HG02759 (cell line): ENCODE results near the gene INPP4B.

ENCODE experiments used
- ATAC-seq: cut with Tn5 transposase; IDR thresholded peaks from one replicate; pipeline ENCODE4 v1.9.1; 2021; ENCODE audit warnings: mild to moderate bottlenecking, moderate library complexity; ENCODE audit not compliant: unreplicated experiment

INPP4B gene

DNA sequence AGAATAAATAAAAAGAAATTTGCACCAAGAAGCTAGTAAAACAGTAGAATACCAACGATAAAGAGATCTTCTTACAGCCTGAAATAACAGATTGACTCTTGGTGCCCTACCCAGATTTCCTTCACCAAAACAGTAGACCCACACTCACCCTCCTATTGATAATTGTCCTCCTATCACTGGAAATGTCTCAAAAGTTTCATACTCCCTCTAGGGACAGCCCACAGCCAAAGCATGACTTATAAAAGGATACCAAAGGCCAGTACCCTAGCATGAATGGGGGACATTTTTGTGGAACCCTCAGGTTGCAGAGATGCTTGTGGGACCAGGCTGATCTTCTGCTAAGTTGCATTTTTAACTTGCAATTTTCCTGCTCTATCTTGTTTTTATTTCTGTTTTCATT is 104.1 kb downstream of the INPP4B start:
- no peak for ATAC-seq

DNA sequence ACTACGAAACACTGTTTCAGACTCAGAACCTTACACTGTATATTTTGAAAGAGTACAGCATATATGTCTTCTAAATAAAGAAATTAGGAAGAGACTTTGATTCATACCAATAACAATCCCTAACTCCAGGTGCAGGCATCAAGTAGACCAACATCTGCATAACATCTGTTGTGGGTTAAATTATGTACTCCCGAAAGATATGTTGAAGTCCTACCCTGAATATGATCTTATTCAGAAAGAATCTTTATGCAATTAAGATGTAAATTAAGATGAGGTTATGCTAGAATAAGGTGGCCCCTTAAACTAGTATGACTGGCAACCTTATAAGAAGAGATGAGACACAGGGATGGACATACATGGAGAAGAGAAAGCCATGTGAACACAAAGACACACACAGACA is 117.9 kb downstream of the INPP4B start:
- no peak for ATAC-seq

DNA sequence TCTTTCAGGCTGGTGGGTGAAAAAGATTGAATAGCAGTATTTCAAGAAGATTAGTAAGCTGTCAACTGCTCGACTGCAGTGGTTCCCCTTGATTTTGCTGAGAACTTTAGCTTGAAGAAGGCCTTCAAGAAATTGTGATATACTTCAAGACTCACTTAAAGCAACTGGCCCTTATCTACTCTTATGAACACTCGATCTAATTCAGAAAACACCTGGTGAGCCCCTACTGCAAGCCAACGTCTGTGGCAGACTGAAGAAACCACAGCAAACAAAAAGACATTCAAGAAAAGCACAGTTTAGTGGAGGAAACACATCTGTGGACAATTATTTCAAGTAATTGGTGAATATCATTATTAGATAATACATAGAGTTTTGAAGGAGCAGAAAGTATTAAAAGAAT is 119.0 kb downstream of the INPP4B start:
- ATAC-seq, result no peak

DNA sequence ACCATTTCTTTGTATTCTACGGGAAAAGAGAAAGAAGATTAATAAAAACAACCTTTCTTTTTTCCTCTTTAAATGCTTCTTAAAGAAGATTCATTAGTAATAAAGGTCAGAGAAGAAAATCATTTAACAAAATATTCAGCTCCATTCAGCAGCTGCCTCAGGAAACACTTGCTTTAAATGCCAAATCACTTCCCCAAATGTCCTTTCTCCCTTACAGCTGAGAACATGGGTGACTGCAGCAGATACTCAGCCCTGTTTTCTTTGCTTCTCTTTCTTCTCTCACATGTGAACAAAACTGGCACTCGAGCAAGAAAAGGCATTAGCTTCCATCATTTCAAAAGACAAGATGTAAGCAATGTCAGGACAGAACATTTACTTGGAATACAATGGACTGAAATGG is 120.2 kb downstream of the INPP4B start:
- ATAC-seq, result no peak

DNA sequence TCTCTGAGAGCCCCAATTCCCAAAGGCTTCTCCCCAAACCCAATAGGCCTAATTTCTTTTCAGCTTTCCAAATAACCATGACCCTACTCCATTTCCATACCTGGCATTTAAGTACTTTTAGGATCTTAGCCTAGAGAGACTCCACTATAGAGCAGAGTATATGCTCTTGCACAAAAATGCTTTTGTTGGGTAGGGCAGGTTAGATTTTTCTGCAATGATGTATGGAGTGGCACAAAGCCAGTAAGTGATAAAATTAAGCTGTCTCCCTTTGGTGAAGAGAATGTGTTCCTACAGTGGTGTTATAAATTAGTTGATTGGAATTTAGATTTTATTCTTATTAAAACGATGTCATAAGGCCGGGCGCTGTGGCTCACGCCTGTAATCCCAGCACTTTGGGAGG is 124.9 kb downstream of the INPP4B start:
- ATAC-seq, result no peak

DNA sequence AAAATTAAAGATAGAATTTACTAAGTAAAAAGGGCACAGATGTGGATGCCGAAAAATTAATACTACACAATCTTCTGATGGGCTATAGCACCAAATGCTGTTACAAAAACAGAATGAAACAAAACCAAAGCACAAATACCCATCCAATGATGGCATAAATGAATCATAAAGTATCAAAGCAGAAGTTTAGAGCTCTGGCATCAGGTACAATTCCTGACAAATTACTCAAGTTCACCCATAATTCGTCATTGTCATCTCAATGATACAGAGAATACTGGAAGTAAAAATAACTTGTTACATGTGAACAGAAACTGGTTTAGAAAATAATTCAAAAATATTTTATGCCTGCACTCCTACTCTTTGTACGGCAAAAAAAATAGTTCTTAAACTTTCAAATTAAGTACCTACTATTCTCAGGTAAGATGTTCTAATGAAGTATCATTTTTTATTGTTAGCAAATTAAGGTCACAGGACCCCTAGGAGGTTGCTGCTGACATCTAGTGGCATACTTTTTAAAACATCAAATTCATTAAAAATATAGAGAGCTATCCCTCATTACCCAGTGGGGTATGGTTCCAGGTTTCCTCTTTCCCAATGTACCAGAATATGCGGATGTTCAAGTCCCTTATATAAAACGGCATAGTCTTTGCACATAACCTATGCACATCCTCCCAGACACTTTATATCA is 126.1 kb downstream of the INPP4B start:
- ATAC-seq, result no peak

DNA sequence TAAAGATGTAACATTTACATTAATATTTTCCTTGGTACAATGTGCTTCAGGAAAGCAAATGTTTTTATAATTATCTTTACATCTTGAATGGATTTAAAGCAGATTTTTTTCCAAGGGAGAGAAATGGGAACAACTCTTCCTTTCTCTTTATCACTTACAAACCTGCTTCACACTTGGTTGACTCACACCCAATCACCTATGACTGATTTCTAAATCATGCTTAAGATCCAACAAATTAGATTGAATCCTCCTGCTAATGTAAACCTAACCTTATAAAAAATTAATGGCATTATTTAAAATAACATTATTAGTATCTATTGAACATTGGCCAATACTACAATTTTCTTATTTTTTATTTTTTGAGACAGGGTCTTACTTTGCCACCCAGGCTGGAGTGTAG is 127.1 kb downstream of the INPP4B start:
- ATAC-seq, result no peak

DNA sequence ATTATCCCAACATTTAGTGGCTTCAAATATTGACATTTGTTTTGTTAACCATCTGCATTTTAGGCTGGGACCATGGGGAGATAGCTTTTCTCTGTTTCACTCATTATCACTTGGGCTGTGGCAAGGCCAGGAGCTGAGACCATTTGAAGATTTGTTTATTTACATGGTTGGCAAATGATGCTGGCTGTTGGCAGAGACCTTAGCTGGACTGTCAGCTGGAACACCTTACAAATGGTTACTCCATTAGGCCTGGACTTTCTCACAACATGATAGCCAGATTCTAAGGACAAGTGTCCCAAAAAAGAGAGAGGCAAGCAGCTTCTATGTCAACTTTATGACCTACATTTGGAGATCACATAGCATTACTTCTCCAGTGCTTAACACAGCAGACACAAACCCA is 130.4 kb downstream of the INPP4B start:
- no peak for ATAC-seq

DNA sequence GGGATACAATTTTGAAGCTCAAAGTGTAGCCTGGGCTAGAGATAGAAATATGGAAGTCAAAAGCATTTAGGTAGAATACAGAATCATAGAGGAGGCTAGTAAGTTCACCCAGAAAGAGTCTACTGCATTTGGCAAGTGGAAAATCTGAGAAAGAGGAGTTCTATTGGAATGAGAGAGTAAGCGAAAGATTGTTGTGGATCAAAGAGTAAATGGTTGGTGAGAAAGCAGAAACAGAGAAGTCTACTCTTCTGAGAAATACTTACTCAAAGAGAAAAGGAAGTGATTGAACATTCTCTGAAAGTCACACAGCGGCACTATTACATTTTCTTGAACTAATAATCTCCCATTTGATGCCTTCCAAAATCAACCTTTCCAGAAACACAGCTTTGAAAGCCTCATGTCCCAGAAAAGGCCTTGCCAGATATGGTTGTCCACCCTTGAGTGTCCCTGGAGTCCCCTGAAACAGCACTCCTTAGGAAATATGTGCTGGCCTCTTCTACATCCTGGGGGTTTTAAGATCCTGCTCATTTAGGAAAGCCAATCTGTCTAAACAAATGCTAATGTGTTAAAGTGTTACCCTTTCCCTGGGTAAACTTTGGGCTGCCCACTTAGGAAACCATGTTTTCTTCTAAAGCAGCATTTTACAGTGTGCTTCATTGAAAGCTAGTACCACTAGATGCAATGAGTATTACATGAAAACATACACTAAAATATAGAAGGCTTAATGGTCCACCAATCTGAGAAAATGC is 132.6 kb downstream of the INPP4B start:
- no peak for ATAC-seq

DNA sequence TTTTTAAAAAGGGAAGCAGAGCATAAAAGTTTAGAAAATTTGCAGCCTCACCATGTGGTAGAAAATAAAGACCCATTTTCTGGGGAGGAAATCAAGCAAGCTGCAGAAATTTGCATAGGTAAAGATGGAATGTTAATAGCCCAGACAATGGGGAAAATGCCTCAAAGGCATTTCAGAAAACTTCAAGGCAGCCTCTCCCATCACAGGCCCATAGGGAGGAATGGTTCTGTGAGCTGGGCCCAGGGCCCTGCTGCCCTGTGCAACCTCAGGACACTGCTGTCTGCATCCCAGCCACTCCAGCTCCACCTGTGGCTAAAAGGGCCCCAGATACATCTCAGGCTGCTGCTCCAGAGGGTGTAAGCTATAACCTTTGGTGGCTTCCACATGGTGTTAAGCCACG is 137.9 kb downstream of the INPP4B start:
- ATAC-seq, result no peak

DNA sequence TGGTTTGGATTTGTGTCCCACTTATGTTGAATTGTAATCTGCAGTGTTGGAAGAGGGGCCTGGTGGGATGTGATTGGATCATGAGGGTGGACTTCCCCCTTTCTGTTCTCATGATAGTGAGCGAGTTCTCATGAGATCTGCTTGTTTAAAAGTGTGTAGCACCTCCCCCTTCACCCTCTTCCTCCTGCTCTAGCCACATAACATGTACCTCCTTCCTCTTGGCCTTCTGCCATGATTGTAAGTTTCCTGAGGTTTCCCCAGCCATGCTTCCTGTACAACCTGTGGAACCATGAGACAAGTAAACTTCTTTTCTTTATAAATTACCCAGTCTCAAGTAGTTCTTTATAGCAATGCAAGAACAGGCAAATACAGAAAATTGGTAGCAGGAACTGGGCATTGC is 138.7 kb downstream of the INPP4B start:
- ATAC-seq, result no peak

DNA sequence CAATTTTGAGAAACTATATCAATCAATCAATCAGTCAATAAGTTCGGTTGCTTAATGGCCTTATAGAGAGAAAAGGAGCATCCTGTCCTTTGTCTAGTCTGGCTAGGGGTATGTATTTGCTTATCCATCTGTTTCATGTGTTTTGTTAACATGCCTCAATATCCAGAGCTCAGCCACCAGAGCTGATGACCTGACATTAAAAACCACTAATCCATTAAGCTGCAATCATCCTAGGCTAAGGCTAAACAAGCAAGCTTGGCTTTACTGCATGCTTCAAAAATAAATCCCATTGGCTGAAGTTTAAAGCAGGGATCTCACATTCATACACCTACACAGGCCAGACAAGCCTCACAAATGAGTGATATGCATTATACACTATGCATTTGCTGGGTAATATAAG is 139.7 kb downstream of the INPP4B start:
- no peak for ATAC-seq

DNA sequence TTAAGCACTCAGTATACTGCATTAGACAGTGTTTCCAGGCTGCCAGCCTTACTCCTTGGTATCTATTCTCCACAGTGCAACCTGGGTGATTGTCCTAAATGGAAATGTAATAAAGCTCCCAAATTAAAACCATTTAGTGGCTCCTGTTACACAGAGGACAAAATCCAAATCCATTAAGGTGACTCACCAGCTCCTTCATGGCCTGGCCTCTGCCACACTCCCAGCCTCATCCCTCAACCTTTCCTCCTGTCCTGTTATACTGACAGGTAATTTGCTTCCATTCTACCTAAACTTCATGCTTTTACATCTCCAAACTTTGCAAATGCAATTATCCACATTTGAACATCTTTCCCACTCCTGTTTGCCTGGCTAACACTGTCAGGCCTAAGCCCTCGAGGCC is 140.3 kb downstream of the INPP4B start:
- no peak for ATAC-seq

DNA sequence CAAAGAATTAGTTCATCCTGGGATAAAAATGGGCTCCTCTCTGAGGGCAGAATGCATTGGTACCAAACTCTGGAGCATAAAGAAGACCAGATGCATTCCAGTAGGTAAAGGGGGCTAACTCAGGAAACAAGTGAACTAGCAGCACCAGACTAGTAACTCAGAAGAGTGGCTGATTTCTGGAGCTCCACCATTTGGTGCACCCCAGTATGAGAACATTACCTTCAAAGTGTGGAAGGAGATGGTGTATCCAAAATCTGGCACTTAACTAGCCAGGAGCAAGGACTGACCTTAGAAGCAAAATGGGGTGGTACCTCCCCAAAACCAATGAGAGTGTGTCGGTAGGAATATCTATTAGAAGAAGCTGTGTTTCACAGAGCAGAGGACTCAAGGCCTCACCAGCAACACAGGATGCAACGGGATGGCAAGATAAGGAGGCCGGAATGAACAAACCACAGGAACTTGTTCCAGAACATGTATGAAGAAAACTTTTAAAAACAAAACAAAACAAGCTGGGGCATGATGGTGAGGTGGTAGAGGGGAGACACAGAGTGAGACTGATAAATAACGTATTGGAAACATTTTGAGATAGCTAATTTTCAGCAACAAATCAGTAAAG is 142.3 kb downstream of the INPP4B start:
- ATAC-seq, result no peak

DNA sequence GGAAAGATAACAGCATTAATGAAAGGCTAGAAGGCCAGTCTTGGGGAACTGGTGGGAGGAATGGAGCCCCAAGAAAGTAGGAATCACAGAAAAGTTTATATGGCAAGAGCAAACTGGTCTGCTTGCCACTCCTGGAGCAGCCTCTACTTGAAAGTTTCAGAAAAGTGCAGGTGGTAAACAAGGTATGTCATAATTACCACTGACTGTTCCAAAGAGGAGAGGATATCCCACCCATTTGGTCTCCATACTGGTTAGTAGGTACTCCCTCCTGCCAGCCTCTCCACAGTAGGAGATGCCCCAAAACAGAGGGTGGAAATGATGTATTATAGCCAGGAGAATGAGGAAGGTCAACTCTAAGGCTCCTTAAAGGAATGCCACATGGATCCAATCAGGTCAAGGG is 145.1 kb downstream of the INPP4B start:
- ATAC-seq, result no peak

DNA sequence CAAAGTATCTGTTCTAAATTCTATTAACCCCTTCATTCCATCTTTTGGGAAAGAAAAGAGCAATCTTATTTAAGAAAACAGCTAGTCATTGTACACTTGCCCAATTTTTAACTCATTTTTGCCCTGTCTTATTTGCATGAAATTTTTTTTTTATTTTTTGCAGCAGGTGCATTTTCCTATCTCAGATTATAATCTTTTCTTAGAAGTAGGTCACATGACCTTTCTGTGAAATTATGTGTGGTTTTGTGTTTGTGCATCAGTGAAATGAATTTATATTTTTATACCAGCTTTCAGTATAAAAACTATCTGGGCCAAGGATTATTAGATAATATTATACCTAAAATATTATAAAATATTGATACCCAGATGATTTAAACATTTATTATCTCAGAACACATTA is 145.6 kb downstream of the INPP4B start:
- no peak for ATAC-seq

DNA sequence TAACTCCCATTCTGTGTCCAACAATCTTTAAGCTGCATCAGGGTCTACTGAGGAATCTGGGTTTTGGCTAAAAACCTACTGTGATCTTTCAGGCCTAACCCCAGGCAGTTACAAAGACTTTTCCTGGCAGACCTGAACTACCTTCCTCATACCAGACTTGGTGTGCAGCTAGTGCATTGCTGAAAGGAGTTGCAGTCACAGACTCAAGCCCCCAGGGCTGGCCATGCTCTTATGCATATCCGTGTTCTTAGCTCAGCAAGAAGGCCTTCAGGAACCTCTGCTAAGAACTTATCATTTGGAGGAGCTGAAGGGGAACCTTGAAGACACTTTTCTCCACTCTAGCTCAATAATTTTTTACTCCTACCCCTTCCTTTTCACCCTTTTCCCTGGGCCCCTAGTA is 147.5 kb downstream of the INPP4B start:
- ATAC-seq, result no peak

DNA sequence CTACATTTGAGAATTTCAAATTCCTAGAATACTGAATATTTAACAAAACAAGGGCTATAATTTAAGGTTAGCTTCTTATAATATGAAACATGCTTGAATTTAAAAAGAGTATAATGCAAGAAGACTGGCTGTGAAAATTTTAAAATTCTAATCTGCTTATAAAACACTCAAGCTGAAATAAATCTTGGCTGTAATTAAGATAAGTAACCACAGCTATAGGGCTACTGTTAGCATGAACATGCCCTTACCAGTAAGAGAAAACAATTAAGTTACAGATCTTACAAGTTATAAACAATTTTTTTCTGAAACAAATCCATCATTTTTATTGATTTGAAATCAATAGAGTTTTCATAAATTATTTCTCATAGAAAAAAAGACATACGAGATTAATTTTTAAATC is 148.2 kb downstream of the INPP4B start:
- no peak for ATAC-seq

DNA sequence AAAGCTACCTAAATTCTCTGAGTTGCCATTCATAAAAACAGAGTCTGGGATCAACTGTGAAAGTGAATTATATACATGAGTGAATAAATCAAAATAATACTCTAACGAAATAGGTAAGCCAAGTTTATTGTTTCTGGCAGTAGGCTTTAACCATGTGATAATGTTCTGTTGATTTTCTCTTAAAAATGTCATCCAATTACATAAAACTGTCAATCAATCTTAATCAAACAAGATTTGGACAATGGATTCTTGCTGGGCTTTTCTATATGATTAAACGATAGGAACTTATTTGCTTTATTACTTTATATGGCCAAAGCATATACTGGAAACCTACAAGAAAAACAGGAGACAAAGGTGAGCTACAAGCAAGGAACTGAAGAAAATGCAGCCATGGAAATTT is 148.8 kb downstream of the INPP4B start:
- no peak for ATAC-seq

DNA sequence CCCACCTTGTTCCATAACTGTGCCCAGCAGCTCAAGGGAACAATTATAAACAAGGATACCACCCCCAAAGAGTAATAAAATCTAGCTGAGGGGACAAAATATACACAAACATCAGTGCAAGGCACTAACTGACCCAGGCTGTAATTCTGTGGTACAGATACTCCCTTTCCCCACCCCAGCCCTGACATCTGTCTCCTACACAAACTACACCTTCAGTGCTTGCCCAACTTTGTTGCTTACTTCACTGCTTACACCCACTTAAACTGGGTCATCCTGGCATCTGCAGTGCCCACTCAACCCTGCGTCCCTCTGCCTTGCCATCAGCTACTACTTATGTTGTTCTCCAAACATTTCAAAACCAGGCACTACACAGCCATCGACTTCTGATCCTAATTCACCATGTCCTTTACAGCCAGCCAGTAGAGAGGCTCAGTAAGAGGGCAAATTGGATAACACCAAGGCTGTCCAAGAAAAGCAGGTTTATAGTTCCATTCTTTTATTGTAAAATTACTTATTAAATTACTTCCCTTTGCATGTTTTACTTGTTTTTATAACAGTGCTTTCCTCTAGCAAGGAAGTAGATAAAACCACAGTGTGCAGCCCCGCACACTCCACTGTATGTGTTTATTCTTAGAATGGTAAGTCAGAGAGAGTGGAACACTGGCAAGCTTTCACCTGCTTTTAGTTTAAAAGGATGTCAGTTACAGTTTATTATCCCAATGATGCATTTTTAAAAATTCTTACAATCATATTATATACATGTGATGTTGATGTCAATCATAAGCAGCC is 149.6 kb downstream of the INPP4B start:
- ATAC-seq, result no peak

DNA sequence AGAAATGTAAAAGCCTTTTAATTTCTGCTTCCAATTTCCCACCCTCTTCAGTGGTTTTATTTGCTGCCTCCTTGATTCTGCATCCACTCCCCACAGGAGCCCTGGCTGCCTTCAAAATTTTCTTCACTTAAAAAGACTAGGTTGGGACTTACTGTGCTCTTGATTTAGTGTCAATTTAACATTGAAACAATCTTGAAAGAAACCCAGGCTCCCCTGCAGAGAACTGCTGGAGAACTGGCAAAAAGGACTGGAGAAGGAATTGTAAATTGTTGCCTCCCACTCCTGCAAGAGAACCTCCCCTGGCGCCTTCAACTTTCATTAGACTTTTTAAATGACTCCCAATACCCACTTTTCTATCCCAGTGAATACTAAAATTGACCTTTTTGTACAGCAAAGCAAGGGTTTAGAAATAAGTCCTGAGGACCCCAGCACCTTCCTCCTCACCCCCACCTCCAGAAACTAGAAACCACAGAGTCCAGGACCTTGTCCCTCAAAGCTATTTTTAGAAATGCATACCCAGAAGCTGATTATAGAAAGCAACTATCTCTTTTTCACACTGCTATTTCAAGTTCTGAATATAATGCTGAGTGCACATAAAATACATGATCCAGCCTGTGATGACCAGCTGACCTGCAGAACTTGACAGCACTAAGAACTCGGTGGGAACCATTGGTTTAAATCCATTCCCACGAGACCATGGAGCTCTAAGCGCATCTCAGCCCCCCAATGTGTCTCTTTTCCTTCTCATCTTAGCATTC is 155.5 kb downstream of the INPP4B start:
- ATAC-seq, result no peak
